A549 (cell line): ENCODE results near the gene LELP1.

Source experiments
- CTCF ChIP-seq: fragments of >200 bp; sonication (Bioruptor Twin); formaldehyde crosslinking; IDR thresholded peaks from 3 replicates; pipeline ENCODE4 v1.5.1; 2016
- EP300 ChIP-seq, 2 experiments: fragments of >200 bp; sonication (Bioruptor Twin); formaldehyde crosslinking; IDR thresholded peaks; 2 replicates in 1 of 2; 3 replicates in 1 of 2; pipeline ENCODE4 v1.6.1; 2016 to 2017

- TF ChIP-seq EP300 (IDR thresholded peaks at IDR 0.05) (no peak), CTCF (no peak)
Measured at GRCh38 chr1:153220606-153221303, 17.5 kb downstream of the LELP1 start.
